Measurements from ENCODE around the gene PHF20. TPM values are rescaled to one million over a fixed set of nuclear protein-coding genes. Genes with fewer than 3 reads are reported as not detected.

PHF20 gene
- total and polyA plus RNA-seq, 3 donors from 2014 or later: 59.8 to 108 (median 76.1) TPM

DNA sequence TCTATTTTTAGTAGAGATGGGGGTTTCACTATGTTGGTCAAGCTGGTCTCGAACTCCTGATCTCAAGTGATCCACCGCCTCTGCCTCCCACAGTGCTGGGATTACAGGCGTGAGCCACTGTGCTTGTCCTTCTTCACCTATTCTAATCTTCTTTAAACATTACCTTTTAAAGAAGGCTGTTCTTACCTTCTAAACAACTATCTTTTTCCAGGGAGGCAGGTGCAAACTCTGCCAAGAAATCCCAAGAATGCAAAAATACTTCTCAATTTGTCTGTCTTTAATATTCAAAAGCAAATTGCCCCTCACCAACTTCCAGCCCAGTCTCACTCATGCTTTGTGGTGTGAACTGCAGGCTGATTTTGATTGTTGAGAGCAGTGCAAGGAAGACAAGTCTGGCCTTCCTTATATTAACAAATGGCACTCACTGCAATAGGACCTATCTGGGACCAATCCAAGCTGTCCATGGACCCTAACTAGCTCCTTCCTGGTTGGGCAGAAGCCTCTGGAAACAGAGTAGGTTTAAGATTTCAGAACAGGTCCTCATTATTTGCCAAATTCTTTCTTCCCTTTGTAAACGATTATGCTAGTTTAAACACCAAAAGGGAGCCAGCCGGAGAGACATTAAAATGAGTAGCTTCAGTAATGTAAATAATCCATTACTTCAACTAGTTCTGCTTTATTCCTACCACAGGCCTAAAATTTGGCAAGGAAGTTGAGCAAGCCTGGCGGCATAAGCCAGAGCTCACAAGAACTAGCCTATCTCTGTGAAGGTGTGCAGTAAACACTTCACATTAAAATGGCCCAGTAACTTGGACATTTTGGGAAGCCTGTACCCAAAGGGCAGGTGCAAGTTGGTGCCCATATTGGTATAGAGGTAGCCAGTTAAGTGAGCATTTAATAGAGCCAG is 180.9 kb downstream of the PHF20 start:
- H3K9me3 ChIP-seq: no peaks in the 10 kb centered on the region
- no peaks in the 10 kb centered on the region for H3K27me3 ChIP-seq
- no peak for DNase-seq
- no peaks in the 10 kb centered on the region for H3K36me3 ChIP-seq (ENCODE audit: low read depth, missing control alignments)
- H3K4me3 ChIP-seq: peak overlapping the region; percentile 96 to 97
- peaks cover 19% of the 10 kb centered on the region for H3K4me1 ChIP-seq
- TF ChIP-seq, protein P1, sequence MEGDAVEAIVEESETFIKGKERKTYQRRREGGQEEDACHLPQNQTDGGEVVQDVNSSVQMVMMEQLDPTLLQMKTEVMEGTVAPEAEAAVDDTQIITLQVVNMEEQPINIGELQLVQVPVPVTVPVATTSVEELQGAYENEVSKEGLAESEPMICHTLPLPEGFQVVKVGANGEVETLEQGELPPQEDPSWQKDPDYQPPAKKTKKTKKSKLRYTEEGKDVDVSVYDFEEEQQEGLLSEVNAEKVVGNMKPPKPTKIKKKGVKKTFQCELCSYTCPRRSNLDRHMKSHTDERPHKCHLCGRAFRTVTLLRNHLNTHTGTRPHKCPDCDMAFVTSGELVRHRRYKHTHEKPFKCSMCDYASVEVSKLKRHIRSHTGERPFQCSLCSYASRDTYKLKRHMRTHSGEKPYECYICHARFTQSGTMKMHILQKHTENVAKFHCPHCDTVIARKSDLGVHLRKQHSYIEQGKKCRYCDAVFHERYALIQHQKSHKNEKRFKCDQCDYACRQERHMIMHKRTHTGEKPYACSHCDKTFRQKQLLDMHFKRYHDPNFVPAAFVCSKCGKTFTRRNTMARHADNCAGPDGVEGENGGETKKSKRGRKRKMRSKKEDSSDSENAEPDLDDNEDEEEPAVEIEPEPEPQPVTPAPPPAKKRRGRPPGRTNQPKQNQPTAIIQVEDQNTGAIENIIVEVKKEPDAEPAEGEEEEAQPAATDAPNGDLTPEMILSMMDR (IDR thresholded peaks at IDR 0.05): no peak
- TF ChIP-seq POLR2A (IDR thresholded peaks at IDR 0.05): no peak
- peak overlapping the region; percentile 95 for H3K27ac ChIP-seq
- 37 to 52% methylated on average over 6 of the region's 6 CpGs for WGBS, 2 donors
- intact Hi-C loops (cut with DNase I; ENCODE audit: low total_unique reads): no loop called here

- peak; percentile 40 for DNase-seq
- no peaks in the 10 kb centered on the region for H3K9me3 ChIP-seq
- H3K4me3 ChIP-seq: peak overlapping the region; percentile 96 to 97
- 1 to 2% methylated on average over 23 to 34 of the region's 65 CpGs for WGBS, 2 donors
- TF ChIP-seq, protein P1 (IDR thresholded peaks at IDR 0.05): no peak
- no peak for TF ChIP-seq POLR2A (IDR thresholded peaks at IDR 0.05)
- intact Hi-C loops (cut with DNase I; ENCODE audit: low total_unique reads): no loop called here
- peak overlapping the region; percentile 95 for H3K27ac ChIP-seq
- peaks cover 19% of the 10 kb centered on the region for H3K4me1 ChIP-seq
- no peaks in the 10 kb centered on the region for H3K27me3 ChIP-seq
- H3K36me3 ChIP-seq (ENCODE audit: low read depth, missing control alignments): no peaks in the 10 kb centered on the region
Measured at GRCh38 chr20:35953387-35954199, 181.8 kb downstream of the PHF20 start.

GRCh38 chr20:35954200-35954906 is 182.5 kb downstream of the PHF20 start, which contains the start of gene SCAND1:
Gene SCAND1 (minus strand): TSS chr20:35954502. CDS start chr20:35954284, 218 bp downstream.
- Histone ChIP-seq H3K4me3 (peak within 1 kb of the TSS; percentile 96 to 97), H3K27me3 (no peaks in the 10 kb centered on the region), H3K9me3 (no peaks in the 10 kb centered on the region), H3K4me1 (peaks cover 19% of the 10 kb centered on the region), H3K36me3 (ENCODE audit: low read depth, missing control alignments) (no peaks in the 10 kb centered on the region), H3K27ac (peak within 1 kb of the TSS; percentile 95)
- WGBS, 2 donors: 0% methylated on average over 11 to 44 of the region's 76 CpGs
- no peak for TF ChIP-seq POLR2A (IDR thresholded peaks at IDR 0.05)
- TF ChIP-seq, protein P1 (IDR thresholded peaks at IDR 0.05): peak; percentile 88 to 93 (median 93)
- peak; percentile 94 for DNase-seq
- intact Hi-C loops (cut with DNase I; ENCODE audit: low total_unique reads): no loop called here

DNA sequence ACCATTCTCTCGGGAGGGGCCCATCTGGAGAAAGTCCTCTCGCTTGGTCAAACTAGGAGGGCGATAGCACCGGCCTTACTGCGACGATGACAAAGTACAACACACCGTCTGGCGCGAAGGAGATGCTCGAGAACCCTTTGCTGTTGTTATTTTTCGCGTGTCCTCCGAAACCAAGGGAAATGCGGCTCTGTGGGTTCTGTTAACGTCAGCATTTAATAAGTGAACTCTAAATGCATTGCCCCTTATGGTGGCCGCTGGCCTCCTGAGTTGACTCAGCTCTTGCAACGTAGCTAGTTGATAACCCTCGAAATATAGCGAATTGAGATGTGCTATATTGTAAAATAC is 183.1 kb downstream of the PHF20 start:
- intact Hi-C loops (cut with DNase I; ENCODE audit: low total_unique reads): no loop called here
- H3K4me3 ChIP-seq: peak overlapping the region; percentile 96 to 97
- no peaks in the 10 kb centered on the region for H3K9me3 ChIP-seq
- no peak for TF ChIP-seq POLR2A (IDR thresholded peaks at IDR 0.05)
- TF ChIP-seq, protein P1 (IDR thresholded peaks at IDR 0.05): no peak
- peak overlapping the region; percentile 95 for H3K27ac ChIP-seq
- H3K27me3 ChIP-seq: no peaks in the 10 kb centered on the region
- H3K36me3 ChIP-seq (ENCODE audit: low read depth, missing control alignments): no peaks in the 10 kb centered on the region
- no peak for DNase-seq
- H3K4me1 ChIP-seq: peaks cover 19% of the 10 kb centered on the region
- whole genome bisulfite sequencing, 2 donors: 2% methylated on average over 19 of the region's 19 CpGs
